Activated CD4-positive, alpha-beta T cell treated with anti-CD3 and anti-CD28 coated beads for 1 hour (primary cell): ENCODE data around the gene EP400.
"Not testable (repeated sequence)": the region's sequence is repeated elsewhere in the genome, so short reads cannot be mapped to it uniquely, and the experiment has no call there.

Experiments
- DNase-seq: peaks from one replicate; pipeline ENCODE4 v3.0.0-alpha.2; 2020

Gene EP400

DNA sequence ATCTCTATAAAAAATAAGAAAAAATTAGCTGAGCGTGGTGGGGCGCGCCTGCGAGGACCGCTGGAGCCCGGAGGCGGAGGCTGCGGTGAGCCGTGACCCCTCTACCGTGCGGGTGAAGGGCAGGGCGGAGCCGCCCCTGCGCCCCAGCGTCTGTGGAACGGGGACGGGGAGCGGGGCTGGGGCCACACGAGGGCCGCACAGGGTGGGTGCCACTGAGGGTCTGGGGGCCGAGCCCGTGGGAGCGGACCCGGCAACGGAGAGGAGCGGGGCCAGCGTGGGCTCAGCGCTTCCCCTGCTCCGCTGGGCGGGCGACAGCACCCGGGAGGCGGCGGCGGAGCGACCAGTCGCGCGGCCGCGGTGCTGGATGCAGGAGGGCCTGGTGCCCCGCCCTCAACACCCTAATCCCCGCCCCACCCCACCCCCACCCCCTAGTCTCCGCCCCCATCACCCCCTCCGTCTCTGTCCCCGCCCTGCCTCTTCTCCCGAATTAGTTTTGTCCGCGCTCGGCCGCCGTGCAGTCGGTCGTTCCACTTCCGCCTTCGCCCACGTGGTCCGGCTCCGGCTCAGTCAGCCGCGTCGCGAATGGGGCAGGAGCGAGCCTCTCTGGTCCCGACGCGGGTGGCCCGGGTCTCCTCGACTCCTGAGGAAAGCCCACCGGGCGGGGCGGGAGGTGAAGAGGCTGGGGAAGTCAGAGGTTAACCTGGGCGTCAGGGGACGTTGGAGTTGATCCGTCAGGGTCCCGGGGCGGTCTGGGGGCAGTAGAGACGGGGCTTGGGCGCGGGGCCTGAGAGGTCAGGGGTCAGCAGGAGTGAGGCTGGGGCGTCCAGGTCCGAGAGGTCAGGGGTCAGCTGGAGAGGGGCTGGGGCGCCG, 20.8 kb upstream of the EP400 start, which contains the start of gene PUS1:
PUS1 (plus strand) TSS at position 566 of the 870 bp plus-strand sequence. CDS start 447 bp downstream, outside the sequence.
- peak; percentile 91 for DNase-seq

DNA sequence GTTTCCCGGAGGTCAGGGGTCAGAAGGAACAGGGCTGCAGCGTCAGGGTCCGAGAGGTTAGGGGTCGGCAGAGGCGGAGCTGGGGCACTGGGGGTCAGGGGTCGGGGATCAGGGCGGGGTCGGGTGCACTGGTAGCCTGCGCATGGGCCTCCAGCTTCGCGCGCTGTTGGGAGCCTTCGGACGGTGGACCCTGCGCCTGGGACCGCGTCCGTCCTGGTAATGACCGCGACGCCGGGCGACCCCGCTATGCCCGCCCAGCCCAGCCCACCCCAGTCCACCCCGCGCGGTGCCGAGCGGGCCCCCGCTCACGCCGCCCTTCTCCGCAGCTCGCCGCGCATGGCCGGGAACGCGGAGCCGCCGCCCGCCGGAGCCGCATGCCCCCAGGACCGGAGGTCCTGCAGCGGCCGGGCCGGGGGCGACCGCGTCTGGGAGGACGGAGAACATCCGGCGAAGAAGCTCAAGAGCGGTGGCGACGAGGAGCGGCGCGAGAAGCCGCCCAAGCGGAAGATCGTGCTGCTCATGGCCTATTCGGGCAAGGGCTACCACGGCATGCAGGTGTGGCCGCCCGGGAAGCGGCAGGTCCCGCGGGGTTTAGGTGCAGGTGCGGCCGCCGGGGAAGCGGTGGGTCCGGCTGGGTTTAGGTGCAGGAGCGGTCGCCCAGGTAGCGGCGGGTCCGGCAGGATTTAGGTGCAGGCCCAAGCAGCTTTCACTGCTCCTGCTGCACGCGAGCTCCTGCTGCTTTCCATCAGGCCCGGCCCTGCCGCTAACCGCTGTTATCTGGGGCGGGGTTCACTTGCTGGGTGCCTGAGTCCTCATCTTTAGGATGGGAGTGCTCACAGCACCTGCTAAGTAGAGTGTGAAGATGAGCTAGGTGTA, 19.9 kb upstream of the EP400 start:
- DNase-seq: no peak

DNA sequence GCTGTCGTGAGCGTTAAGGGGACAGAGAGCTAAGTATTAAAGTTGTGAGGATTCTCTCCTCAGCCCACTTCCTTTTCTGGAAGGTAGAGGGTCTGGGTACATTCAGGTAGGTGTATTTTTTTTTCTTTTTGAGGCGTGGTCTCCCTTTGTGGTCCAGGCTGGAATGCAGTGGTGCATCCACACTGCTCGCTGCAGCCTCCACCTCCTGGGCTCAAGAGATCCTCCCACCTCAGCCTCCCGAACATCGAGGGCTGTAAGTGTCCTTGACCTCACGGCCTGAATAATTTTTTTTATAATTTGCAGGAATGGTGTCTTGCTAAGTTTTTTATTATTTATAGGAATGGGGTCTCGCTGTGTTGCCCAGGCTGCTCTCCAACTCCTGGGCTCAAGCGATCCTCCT, 19.2 kb upstream of the EP400 start:
- DNase-seq: no peak

DNA sequence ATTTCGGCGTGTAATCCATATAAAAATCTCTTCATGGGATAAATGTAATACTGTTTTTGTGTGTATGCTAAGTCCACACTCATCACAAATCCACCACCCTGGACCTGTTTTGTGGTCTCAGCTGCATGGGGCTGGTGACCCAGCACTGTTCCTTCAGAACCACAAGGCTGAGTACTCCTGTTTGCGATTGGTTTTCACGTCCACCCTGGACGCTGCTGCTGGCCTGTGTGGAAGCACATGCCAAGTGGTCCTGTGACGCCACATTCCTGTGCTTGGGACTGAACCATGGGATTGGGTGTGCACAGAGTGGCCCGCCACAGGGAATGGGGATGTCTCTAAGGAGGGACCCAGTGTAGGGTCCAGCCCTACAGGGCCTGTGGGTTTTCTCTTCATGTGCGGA, 16.4 kb upstream of the EP400 start:
- no peak for DNase-seq

DNA sequence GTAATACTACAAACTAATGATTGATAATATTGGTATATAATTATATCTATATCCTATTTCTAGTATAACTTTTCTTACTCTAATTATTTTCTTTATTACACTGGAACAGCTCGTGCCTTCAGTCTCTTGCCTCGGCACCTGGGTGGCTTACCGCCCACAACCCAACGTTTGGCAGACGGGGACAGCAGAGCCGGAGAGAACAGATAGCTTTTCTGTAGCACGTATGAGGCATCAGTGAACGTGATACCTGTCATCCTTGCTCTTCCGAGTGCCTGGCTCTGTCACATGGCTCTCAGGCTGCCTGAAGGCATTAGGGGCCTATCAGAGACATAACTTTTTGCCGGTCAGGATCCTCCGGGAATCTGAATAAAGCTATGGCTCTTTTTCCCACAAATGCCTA, 15.2 kb upstream of the EP400 start:
- no peak for DNase-seq

DNA sequence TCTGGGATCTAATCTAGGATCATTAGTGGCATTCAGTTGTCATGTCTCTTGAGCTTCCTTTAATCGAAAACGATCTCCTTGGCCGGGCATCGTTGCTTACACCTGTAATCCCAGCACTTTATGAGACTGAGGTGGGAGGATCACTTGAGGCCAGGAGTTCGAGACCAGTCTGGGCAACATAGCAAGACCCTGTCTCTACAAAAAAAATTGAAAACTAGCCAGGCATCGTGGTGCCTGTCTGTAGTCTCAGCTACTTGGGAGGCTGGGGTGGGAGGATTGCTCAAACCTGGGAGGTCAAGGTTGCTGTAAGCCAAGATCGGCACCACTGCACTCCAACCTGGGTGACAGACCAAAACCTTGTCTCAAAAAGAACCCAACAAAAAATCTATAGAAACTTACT, 11.7 kb upstream of the EP400 start:
- no peak for DNase-seq

DNA sequence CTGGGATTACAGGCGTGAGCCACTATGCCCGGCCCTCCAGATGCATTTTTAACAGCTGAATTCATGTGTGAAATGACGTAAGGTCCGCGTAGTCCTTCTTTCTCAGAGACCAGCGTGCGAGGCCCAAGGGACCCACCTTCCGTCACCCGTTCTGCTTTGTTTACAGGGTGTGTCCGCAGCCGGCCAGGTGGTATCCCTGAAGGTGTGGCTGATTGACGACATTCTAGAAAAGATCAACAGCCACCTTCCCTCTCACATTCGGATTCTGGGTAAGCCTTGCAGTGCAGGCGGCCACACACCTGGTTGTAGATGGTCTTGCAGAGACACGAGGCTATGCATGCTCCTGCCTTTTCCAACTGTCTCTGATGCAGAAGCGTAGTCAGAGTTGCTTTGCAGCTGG, 10.7 kb upstream of the EP400 start:
- DNase-seq: no peak

DNA sequence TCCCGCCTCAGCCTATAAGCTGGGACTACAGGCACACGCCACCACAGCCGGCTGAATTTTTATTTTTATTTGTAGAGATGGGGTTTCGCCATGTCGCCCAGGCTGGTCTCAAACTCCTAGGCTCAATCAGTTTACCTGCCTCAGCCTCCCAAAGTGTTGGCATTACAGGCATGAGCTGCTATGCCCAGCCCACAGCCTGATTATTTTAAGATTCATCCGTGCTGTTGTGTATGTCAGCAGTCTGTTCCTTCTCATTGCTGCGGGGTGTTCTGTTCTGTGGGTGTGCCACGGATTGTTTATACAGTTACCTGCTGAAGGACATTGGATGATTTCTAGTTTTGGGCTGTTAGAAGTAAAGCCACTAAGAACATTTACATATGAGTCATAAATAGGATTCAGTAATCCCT, 9.6 kb upstream of the EP400 start:
- DNase-seq: no peak

DNA sequence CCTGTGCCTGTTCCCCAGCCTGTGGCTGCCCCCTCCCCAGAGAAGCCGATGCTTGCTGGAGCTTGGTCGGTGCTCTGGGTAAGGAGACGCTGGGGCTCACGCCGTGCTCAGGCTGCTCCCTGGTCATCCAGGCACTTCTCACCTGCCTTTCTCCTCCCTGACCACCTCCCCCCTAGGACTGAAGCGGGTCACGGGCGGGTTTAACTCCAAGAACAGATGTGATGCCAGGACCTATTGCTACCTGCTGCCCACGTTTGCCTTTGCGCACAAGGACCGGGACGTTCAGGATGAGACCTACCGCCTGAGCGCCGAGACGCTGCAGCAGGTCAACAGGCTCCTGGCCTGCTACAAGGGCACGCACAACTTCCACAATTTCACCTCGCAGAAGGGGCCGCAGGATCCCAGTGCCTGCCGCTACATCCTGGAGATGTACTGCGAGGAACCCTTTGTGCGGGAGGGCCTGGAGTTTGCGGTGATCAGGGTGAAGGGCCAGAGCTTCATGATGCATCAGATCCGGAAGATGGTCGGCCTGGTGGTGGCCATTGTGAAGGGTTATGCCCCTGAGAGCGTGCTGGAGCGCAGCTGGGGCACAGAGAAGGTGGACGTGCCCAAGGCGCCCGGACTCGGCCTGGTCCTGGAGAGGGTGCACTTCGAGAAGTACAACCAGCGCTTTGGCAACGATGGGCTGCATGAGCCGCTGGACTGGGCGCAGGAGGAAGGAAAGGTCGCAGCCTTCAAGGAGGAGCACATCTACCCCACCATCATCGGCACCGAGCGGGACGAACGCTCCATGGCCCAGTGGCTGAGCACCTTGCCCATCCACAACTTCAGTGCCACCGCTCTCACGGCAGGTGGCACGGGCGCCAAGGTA, 8.4 kb upstream of the EP400 start:
- no peak for DNase-seq

DNA sequence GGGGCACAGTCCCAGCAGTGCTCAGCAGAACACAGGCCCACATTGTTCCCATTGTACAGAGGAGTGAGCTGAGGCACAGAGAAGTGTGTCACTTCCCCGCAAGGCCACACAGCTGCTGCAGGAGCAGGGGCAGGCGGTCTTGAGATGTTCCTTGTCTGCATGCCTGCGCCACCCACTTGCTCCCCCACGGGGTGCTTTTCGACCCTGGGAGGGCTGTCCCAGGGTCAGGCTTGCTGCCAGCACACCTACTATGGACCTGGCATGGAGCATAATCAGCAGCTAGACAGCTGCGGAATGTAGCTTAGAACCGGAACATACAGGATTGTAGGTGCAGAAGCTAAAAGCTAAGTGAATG, 7.8 kb upstream of the EP400 start:
- DNase-seq: no peak

DNA sequence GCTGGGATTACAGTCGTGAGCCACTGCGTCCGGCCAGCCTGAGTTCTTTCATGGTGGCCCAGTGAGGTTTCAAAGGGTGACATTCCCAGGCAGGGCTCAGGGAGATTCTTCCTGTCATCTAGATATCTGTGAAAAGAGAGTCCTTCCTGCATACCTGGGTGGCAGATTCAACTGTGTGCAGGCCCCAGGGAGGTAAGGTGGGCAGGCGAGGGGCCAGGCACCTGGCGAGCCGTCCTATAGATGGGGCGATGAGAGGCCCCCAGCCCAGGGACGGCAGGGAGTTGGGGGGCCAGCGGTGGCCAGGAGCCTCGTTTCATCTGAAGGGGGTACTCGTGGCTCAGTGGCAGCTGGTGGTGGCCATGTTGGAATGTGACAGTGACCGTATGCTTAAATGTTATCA, 7.1 kb upstream of the EP400 start:
- DNase-seq: no peak

DNA sequence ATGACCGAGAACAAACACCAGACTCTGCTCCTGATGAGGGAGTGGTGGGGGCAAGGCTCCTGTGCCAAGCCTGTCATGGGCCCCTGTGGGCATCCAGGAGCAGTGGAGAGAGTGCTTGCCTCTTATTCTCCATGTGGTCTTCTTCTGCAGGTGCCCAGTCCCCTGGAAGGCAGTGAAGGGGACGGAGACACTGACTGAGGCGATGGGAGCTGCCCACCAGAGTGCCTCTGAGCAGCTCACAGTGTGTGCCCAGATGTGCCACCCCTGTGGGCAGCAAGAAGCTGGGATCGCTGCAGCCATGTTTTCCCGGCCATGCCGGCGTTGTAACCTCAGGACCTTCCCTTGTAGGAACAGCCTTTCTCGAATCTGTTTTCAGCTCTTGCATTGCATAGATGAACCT, 6.4 kb upstream of the EP400 start:
- DNase-seq: no peak

DNA sequence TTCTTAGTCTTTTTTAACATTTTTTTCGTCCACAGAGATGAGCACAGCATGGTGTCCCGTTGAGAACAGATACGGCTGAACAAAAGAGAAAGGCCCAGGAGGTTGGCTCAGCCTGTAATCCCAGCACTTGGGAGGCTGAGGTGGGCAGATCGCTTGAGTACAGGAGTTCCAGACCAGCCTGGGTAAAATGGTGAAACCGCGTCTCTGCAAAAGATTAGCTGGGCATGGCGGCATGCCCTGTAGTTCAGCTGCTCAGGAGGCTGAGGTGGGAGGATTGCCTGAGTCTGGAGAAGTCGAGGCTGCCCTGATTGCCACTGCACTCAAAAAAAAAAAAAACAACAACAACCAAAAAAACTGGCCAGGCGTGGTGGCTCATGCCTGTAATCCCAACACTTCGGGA, 5.9 kb upstream of the EP400 start:
- DNase-seq: no peak

DNA sequence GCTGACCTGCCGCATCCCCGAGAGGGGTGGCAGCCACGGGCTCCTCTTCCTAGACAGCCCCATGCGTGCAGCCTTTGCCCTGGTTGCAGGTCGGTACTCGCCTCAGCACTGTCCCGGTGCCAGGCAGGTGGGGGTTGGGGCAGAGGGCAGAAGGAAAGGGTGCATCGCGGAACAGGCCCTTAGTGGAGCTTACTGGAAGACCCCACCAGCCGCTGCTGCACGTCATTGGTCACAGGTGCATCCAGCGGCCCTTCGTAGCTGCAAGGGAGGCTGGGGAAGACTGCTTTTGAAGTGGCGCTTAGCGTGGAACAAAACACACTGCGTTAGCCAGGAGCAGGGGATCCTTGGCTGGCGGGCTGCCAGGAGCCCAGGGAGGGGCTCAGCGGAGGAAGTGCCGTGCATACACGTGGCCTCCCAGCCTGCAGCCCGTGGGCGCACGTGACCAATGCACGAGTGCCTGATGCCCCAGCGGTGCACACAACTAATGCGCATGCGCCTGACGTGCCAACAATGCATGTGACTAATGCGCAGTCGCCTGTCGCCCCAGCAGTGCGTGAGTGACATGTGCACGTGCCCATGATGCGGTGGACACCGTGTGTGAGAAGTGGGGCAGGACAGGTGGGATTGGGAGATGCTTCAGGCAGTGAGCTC, 5.0 kb upstream of the EP400 start:
- DNase-seq: no peak

DNA sequence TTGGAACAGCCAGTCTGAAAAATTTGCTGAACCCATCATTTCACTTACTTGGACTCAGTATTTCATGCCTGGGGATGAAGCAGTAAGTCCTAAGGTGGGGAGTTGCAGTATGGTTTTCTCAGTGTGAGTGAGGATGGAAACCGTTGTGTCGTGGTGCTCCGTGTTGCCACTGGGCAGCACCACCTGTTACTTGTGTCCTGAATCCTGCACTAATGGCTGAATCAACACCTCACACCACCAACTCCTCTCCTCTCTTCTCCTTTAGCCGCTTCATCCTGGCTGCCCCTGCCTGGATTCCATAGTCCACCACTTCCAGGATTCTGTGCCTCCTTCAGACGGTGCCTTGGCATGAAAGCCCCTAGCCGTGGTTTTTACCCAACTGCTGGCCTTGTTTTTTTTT, 3.0 kb upstream of the EP400 start:
- DNase-seq: no peak

DNA sequence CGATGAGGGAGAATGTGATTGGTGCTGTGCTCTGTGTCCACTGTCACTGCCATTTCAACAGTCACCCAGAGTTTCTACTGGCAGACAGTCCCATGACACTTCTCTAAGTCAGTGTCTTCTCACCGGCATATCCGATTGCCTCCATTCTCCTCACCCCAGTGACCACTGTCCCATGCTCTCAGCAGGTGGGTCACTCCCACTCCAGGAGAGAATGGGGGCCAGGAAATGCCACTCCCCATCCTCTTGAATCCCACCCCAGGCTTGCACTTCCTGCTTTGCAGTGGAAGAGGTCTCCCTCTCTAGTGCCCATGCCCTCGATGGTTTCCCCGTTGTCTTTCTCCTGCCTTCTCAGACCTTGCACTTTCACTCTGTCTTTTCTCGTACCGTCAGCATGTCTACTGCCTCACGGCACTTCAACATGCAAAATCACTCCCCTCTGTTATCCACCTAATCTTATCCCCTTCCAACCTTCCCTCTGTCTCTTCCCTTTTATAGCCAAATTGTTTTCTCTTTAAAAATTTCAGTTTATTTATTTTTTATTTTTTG, 2.2 kb upstream of the EP400 start:
- no peak for DNase-seq

DNA sequence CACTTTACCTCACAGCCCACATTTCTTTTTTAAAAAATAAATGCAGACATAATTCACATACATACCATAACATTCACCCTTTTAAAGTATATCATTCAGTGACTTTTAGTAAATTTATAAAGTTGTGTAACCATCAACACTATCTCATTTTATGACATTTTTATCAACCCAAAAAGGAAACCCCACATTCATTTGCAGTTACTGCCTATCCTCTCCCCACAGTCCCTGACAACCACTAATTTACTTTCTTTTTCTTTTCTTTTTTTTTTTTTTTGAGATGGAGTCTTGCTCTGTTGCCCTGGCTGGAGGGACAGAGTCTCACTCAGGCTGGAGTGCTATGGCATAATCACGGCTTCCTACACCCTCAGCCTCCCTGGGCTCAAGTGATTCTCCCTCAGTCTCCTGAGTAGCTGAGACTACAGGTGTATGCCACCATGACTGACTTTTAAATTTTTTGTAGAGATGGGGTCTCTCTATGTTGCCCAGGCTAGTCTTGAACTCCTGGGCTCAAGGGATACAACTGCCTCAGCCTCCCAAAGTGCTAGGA, 1.5 kb upstream of the EP400 start:
- DNase-seq: no peak

DNA sequence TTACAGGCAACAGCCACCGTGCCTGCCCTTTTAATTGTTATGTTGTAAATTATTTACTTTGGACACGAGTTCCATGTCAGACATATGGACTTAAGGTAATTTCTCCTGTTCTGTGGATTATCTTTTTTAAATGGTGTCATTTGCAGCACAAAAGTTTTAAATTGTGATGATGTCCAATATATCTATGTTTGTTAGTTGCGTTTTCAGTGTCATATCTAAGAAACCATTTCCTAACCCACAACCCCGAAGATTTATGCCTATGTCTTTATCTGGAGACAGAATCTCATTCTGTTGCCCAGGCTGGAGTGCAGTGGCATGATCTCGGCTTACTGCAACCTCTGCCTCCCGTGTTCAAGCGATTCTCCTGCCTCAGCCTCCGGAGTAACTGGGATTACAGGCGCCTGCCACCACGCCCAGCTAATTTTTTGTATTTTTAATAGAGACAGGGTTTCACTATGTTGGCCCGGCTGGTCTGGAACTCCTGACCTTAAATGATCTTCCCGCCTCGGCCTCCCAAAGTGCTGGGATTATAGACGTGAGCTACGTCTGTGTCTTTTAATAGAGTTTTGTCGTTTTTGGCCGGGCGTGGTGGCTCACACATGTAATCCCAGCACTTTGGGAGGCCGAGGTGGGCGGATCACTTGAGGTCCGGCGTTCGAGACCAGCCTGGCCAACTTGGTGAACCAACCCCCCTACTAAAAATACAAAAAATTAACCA, 870 bp upstream of the EP400 start:
- DNase-seq: not testable (repeated sequence)

DNA sequence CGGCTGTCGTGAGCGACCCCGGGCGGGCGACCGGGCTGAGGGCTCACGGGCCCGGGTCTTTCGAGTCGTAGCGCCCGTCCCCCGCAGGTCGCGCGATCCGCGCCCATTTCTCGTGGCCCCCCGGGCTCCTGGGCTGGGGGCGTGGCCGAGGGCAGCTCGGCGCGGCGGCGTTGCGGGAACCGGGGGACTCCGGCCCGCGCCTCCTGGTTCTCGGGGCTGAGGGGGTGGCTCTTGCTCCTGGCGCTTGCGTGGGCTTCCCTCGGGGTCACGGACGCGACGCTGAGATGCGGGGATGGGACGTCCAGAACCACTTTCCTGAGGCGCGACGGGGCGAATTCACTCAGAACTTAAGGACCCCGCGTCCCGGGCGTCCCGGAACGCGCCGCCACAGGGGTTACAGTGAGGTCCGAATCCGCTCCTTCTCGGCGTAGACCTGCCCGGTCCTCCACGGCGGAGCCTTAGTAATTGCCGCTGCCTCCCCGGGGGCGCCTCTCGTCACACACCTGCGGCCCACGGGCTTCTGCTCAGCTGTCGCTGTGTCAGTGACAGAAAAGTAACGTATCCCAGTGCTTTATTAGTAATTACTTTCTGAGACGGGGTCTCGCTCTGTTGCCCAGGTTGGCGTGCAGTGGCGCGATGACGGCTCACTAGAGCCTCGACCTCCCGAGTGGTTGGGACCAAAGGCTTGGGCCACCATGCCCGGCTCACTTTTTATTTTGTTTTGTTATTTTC, 606 bp downstream of the EP400 start:
- peak; percentile 26 for DNase-seq

DNA sequence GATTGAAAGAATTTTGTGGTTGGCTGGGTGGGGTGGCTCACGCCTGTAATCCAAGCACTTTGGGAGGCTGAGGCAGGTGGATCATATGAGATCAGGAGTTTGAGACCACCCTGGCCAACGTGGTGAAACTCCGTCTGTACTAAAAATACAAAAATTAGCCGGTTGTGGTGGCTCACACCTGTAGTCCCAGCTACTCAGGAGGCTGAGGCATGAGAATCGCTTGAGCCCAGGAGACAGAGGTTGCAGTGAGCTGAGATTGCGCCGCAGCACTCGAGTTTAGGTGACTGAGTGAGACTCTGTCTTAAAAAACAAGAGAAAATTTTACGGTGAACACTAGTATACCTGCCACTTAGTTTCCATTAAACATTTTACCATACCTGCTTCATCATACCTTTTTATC, 4.1 kb downstream of the EP400 start:
- DNase-seq: not testable (repeated sequence)

DNA sequence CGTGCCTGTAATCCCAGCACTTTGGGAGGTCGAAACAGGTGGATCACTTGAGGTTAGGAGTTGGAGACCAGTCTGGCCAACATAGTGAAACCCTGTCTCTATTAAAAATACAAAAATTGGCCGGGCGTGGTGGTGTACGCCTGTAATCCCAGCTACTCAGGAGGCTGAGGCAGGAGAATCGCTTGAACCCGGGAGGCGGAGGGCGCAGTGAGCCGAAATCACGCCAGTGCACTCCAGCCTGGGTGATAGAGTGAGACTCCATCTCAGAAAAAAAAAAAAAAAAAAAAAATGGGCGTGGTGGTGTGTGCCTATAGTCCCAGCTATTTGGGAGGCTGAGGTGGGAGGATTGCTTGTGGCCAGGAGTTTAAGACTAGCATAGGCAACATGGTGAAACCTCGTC, 4.7 kb downstream of the EP400 start:
- not testable (repeated sequence) for DNase-seq
